HG03135 (cell line): ENCODE measurements around the gene ZNF574.
"Not testable (repeated sequence)": the region's sequence is repeated elsewhere in the genome, so short reads cannot be mapped to it uniquely, and the experiment has no call there.

Experiments used
- ATAC-seq: cut with Tn5 transposase; IDR thresholded peaks from one replicate; pipeline ENCODE4 v1.9.1; 2021; ENCODE audit warnings: mild to moderate bottlenecking, moderate library complexity; ENCODE audit not compliant: unreplicated experiment

ZNF574 gene, protein sequence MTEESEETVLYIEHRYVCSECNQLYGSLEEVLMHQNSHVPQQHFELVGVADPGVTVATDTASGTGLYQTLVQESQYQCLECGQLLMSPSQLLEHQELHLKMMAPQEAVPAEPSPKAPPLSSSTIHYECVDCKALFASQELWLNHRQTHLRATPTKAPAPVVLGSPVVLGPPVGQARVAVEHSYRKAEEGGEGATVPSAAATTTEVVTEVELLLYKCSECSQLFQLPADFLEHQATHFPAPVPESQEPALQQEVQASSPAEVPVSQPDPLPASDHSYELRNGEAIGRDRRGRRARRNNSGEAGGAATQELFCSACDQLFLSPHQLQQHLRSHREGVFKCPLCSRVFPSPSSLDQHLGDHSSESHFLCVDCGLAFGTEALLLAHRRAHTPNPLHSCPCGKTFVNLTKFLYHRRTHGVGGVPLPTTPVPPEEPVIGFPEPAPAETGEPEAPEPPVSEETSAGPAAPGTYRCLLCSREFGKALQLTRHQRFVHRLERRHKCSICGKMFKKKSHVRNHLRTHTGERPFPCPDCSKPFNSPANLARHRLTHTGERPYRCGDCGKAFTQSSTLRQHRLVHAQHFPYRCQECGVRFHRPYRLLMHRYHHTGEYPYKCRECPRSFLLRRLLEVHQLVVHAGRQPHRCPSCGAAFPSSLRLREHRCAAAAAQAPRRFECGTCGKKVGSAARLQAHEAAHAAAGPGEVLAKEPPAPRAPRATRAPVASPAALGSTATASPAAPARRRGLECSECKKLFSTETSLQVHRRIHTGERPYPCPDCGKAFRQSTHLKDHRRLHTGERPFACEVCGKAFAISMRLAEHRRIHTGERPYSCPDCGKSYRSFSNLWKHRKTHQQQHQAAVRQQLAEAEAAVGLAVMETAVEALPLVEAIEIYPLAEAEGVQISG

DNA sequence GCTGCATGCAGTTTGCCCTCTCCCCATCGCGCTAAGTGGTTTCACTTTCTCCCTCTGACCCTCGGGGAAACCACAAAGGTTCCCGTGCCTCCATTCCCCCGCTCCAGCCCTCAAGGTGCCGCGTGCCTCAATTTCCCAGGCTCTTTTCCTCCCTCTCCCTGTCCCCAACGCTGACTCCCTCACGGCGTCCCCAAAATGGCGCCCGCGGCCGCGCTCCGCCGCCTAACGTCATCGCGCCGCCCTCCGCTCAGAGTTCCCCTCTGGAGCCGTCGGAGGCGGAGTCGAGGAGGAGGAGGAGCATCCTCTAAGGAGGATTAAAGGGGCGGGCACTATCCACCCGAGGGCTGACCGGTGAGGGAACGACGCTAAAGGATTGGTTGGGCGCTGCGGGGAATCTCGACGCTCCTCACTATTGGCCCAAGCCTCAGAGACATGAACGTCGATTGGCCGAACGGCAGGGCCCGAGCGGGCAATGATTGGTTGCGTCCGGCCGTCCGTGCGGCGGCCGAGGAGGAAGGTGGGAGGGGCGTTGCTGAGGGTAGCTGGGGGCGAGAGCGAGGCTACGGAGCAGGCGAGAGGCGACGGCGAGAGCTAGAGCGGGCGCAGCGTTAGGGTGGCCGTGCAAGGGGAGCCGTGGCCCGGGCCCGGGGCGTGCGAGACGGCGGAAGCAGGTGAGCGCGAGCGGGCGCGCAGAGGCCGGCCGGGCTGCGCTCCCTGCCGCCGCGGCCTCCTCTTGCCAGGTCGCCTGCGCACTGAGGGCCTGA, at the start of gene ZNF574:
Gene ZNF574 (plus strand): TSS at position 551 of the 764 bp plus-strand sequence. CDS start 2,441 bp downstream, outside the sequence.
- peak; percentile 94 for ATAC-seq

DNA sequence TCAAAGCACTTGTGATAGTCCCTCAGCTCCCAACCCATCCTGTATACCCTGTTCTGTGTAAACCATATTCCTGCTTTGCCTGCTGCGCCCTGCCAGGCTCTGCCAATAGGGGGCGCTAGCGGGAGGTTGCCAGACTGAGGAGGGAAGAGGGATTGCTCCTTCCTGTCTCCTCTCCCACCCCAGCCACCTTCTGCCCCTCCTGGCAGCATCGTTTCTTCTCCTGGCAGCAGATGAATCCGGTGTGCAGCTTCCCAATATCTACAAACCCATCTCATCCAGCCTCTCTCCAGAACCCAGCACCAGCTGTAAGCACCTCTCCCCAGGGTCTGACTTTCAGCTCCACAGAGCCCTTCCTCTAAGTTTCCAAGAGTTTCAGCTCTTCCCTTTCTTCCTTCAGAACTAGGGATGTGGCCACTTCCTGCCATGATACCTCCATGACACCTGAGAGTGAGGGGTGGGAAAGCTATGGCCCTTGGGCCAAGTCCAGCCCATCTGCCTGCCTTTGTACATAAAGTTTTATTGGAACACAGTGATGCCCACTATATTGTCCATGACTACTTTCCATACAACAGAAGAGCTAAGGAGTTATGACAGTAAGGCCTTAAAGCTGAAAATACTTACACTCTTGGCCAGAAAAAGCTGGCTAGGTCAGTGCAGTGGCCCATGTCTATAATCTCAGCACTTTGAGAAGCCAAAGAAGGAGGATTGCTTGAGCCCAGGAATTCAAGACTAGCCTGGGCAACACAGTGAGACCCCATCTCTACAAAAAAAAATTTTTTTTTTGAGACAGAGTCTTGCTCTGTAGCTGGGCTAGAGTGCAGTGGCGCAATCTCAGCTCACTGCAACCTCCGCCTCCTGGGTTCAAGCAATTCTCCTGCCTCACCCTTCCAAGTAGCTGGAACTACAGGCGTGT, 47.4 kb upstream of the ZNF574 start:
- no peak for ATAC-seq

DNA sequence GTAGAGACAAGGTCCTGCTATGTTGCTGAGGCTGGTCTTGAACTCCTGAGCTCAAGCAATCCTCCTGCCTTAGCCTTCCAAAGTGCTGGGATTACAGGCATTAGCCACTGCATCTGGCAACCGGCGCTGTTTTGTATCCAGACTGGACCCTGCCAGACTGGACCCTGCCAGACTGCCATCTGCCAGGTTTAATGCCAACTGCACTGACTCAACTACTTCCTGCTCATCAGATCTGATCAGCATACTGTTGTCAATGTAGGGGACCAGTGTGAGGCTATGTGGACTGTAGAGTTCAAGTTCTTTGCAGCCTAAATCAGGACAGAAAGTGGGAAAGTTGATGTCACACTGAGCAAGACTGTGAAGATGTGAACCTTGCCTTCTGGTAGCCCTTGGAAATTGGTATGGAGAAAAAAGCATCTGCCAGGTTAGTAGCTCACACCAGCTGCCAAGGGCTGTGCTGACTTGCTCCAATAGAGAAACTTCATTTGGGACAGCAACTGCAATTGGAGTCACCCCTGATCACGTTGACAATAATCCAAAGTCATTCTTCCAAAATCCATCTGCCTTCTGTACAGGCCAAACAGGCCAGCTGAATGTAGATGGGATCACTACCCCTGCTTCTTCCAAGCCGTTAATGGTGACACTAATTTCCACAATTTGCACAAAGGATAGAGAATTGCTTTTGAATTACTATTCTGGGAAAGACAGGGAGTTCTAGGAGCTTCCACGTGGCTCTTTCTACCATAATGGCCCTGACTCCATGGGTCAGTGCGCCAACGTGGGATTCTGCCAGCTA, 45.1 kb upstream of the ZNF574 start:
- no peak for ATAC-seq

DNA sequence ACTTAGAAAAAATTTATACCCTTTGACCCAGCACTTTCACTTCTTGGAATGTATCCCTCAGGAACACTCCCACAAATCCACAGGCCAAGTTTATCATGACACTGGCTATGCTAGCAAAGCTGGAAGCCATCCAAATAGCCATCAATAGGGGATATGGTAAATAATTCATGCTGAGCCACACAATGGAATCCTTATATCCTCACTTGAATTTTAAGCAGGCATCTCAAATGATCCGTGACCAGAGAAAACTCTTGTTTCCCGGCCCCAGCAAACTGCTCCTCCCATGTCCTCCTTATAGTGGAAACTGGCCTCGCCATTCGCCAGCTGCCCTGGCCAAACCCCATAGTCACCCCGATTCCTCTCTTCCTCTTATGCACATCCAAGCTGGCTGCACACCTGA, 43.5 kb upstream of the ZNF574 start:
- ATAC-seq = no peak

DNA sequence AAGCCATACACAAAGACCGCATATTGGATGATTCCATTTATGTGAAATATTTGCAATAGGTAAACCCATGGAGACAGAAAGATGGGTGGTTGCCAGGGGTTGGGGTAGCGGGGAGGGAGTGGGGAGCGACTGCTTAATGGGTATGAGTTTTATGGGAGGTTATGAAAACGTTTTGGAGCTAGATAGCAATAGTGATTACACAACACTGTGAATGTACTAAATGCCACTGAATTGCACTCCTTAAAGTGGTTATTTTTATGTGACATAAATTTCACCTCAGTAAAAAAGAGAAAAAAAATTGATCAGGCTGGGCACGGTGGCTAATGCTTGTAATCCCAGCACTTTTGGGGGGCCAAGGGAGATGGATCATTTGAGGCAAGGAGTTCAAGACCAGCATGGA, 42.6 kb upstream of the ZNF574 start:
- ATAC-seq = no peak

DNA sequence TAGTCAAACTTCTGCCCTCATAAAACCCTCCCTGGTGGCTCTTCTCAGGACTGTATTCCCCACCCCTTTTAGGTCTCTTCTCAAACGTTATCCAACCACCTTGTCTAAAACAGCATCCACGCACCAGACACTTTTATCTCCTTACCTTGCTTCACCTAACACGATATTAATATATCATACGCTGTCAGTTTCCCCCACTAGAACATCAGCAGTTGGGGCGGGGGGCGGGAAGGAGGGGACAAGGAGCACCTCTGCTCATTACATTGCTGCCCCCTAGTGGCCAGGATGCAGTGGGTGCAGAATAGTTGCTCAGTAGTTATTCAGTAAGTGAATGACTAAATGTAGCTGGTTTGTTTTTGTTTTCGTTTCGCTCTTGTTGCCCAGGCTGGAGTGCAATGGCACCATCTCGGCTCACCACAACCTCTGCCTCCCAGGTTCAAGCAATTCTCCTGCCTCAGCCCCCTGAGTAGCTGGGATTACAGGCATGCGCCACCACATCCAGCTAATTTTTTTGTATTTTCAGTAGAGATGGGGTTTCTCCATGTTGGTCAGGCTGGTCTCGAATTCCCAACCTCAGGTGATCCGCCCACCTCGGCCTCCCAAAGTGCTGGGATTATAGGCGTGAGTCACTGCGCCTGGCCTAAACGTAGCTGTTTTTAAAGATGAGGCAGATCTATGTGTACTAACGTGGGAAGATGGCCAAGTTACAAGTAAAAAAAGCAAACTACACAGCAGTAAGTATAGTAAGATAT, 41.1 kb upstream of the ZNF574 start:
- not testable (repeated sequence) for ATAC-seq

DNA sequence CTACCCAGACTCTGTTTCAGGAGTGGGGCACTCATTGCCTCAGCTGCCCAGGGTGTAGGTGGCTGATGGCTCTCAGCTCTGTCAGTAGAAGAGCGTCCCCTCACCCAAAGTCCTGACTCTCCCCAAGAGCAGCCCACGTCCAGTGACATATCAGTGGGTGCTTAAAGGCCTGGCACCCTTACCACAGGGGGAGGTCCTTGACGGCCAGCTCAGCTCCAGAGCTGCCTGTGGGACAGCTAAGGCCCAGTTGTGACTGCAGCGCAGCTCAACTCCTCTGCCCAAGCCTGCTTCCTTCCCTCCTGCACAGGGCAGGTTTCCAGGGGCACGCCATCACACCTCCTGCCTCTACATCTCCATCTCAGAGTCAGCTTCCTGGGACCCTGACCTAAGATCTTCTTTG, 38.3 kb upstream of the ZNF574 start:
- ATAC-seq = no peak

DNA sequence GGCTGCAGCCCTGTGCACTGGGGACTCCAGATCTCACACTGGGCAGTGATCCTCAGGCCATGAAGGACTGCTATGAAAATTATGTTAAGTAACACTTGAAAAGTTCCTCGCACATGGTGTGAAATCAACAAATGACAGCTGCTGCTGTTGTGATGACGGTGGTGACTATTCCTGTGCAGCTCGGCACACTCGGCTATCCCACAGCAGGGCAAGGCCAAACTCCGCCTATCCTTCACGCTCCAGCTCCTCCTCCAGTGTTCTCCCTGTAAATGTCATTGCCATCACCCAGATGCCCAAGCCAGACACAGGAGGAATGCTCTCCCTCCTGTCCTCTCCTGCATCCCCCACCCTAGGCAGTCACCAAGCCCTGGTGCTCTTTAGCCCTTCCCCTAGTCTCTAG, 37.3 kb upstream of the ZNF574 start:
- ATAC-seq = no peak

DNA sequence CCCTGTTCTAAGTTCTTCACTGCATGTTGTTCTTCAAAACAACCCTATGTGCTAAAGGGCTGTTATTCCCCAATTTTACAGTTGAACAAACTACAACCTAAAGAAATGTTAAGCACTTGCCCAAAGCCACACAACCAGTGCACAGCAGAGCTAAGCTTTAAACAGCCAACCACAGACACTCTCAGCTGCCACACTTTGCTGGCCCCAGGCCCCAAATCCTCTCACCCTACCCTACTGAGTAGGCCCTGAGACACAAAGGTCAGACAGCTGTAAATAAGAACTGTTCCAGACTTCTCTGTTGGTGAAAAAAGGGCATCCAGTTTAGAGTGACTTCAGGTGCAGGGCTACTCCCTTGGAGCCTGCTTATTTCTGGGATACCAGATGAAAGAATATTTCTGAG, 35.9 kb upstream of the ZNF574 start:
- ATAC-seq = no peak

DNA sequence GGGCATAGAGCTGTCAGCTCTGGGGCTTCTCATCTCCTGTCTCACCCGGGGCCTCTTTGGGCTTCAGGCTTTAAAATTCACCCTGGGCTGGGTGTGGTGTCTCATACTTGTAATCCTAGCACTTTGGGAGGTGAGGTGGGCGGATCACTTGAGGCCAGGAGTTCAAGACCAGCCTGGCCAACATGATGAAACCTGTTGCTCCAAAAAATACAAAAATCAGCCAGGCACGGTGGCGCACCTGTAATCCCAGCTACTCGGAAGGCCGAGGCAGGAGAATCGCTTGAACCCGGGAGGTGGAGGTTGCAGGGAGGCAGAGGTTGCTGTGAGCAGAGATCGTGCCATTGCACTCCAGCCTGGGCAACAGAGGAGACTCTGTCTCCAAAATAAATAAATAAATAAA, 35.5 kb upstream of the ZNF574 start:
- ATAC-seq = not testable (repeated sequence)

DNA sequence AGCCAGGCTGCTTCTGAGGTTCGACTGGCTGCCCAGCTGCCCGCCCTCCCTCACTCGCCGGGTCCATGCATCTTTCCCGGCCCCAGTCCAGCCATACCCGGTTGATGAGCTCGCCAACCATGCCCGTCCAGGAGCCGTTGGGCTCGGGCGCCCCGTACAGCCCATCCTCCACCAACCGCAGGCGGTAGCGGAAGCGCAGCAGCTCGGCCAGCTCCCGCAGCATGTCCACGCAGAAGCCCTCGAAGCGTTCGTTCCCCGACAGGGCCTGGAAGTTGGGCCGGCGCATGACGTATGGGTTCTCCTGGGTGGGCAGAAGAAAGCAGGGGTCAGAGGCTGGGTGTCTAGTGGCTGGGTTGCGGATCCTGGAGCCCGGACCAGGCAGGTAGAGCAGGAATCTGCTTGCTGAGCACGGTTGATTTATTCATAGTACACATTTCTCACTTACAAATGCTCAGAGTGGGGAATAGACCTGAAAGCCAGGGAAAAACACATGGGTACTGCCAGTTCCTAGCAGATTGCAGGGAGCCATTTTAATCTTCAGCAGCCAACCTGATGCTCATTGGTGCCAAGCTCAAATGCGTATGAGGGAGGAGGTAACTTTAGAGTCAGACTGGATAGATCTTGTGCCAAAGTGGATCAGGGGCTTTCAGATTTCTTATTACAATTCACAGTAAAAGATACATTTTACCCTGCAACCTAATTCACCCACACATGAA, 33.4 kb upstream of the ZNF574 start:
- no peak for ATAC-seq

DNA sequence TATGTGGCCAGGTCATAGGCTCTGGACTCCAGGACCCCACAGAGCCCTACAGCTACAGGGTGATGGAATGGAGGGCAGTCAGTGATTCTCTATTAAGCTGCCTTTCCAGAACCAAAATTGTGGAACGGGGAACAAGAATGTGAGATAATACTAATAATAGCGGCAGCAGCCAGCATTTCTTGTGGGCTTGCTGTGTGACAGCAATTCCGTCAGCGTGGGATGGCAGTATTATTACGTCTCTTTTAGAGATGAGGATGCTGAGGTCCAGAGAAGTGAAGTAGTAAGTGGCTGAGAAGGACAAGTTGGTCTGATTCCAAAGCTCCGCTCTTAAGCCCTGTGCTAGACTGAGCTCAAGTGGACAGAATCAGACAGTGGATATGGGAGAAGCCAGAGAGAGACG, 30.4 kb upstream of the ZNF574 start:
- ATAC-seq = no peak

DNA sequence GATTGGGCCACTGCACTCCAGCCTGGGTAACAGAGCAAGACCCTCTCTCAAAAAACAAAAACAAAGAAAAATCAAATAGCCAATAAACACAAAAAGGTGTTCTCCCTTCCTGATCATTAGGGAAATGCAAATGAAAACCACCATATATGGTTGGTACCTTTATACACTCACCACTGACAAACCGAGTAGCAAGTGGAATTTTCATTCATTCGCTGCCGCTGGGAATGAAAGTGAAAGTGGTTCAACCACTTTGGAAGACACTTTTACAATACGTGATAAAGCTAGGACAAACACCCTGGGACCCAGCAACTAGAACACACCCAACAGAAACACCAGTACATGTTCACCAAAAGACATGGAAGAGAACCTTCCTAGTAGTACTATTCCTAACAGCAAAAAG, 27.0 kb upstream of the ZNF574 start:
- ATAC-seq = no peak

DNA sequence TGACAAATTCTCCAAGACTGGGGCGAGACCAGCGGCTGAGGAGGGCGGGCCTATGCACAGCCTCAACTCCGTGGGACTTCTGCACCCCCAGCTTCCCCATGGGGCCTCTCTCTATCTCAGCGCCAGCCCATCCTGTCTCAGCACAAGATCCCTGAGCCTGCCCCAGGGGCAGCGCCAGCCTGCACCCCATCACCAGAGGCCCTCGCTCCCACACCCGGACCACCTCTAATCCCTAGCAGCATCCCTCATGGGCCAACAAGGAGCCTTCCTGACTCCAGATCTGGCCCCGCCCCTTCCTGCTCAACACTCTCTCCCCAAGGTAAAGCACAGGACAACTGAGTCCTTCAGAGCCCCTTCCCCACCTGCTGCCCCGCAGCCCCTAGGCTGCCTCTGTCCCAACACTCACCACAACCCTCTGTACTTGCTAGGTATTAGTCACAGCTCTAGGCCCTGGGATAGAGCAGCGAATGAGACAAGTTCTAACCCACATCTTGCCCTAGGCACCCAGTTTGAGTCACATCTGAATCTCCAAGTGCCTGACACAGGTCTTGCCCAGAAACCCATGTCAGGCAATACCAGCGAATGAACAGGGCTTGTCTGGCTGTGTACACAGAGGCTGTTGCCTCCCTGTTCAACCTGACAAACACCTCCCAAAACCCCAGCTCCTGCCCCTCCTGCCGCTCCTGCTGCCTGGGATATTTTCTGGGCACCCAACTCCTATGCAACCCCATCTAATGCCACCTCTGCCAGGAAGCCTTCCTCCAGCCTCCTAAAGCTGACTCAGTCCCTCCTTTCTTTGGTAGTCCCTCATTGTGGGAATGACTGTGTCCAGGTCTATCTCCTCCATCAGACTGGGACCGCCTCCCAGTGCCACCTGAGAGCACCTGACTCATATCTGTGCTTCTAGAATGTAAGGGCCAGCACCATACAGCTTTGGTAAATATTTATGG, 24.5 kb upstream of the ZNF574 start:
- ATAC-seq = no peak

DNA sequence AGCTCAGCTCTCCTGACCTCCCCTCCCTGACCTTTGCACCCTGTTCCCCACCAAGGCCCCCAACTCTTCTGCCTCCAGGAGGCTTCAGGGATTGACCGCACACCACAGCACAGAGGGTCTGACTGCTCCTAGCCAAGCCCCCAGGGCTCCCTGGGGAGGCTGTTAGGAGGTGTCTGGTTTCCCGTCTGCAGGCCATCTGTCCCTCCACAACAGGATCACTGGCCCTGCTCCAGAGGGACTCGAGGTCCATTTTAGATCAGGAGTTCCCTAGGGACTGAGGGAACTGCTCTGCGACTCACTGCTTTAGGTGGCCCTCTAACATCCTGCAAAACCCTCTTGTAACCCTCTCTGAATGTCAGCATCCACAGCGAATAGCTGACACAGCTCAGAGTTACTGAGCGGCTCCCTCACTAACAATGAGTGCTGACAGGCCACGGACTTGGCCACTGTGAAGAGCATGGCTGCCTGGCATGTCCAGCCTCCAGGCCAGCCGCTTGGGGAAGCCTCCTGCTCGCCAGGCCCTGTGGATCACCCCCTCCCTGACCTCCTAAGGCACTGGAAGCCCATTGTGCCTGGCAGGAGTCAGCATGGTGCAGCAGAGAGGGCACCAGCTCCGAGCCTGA, 23.6 kb upstream of the ZNF574 start:
- ATAC-seq = no peak
